H1 (cell line): Measurements from ENCODE around the gene TUBA3D. TPM values are rescaled to one million over a fixed set of nuclear protein-coding genes. Genes with fewer than 3 reads are reported as not detected.
A peak's percentile ranks its signal among the peaks of the same experiment; 100 is the strongest.

Experiments
- CTCF ChIA-PET: fragments of 300-600 bp; sonication (Branson Sonifier 250); formaldehyde crosslinking; loops from one replicate; lab custom pipeline; 2021; ENCODE audit not compliant: partially characterized antibody; lab: Charles Lee
- POLR2A ChIA-PET: fragments of 300-600 bp; sonication (Branson Sonifier 250); formaldehyde crosslinking; loops from one replicate; lab custom pipeline; 2021; ENCODE audit warnings: inconsistent platforms; ENCODE audit not compliant: partially characterized antibody; lab: Charles Lee
- DNase-seq, 2 experiments: peaks; one replicate each; pipeline versions ENCODE4 v3.0.0 to v3.0.0-alpha.2; 2010 to 2022; ENCODE audit warnings: low spot score in 2 of 2, low read depth in 1 of 2, mixed read lengths in 1 of 2
- FAIRE-seq: peaks from 2 replicates; lab custom pipeline; 2011; peaks lifted over from hg19 to GRCh38; lab: Jason Lieb, UNC
- H2AFZ ChIP-seq: 2 replicates; pipeline ENCODE4 v1.8.1; 2012; ENCODE audit warnings: low read length, inconsistent platforms
- H2AK5ac ChIP-seq: 2 replicates; pipeline ENCODE4 v1.6.1; 2013; ENCODE audit warnings: low read depth, low read length
- H2BK120ac ChIP-seq: replicated peaks from 2 replicates; pipeline ENCODE3; 2013; ENCODE audit warnings: low read depth, low read length, inconsistent platforms
- H2BK12ac ChIP-seq: 2 replicates; pipeline ENCODE4 v1.6.1; 2013; ENCODE audit warnings: low read depth, low read length
- H2BK15ac ChIP-seq: 2 replicates; pipeline ENCODE4 v1.6.1; 2013; ENCODE audit warnings: low read length
- H2BK20ac ChIP-seq: 2 replicates; pipeline ENCODE4 v1.6.1; 2013; ENCODE audit warnings: low read length
- H2BK5ac ChIP-seq: 2 replicates; pipeline ENCODE4 v1.6.1; 2013; ENCODE audit warnings: low read depth, low read length
- H3K14ac ChIP-seq: 2 replicates; pipeline ENCODE4 v1.6.1; 2013; ENCODE audit warnings: inconsistent platforms; ENCODE audit not compliant: insufficient read length
- H3K18ac ChIP-seq: 2 replicates; pipeline ENCODE4 v1.6.1; 2013; ENCODE audit warnings: low read length; ENCODE audit errors: extremely low read depth
- H3K23ac ChIP-seq: 2 replicates; pipeline ENCODE4 v1.6.1; 2013; ENCODE audit warnings: inconsistent platforms; ENCODE audit not compliant: insufficient read length
- H3K23me2 ChIP-seq: 2 replicates; pipeline ENCODE4 v1.6.1; 2013; ENCODE audit warnings: low read depth, low read length
- H3K27ac ChIP-seq: 2 replicates; pipeline ENCODE4 v1.6.1; 2011; ENCODE audit warnings: low read depth, low read length, inconsistent platforms
- H3K27me3 ChIP-seq, 4 experiments: replicated peaks in 1 of 4; 1 replicate in 1 of 4; 2 replicates in 3 of 4; pipeline versions ENCODE4 v1.6.1 to v1.8.1; 2011 to 2013; ENCODE audit warnings: low read length in 3 of 4, mild to moderate bottlenecking in 3 of 4, inconsistent platforms in 2 of 4, mixed read lengths in 2 of 4, moderate library complexity in 1 of 4; ENCODE audit not compliant: control insufficient read depth in 3 of 4, insufficient read depth in 3 of 4; ENCODE audit errors: extremely low read depth in 1 of 4
- H3K36me3 ChIP-seq, 4 experiments: 2 replicates each; pipeline versions ENCODE4 v1.6.1 to v1.8.1; 2011 to 2013; ENCODE audit warnings: mild to moderate bottlenecking in 4 of 4, low read length in 3 of 4, moderate library complexity in 2 of 4, control low read depth in 1 of 4, inconsistent platforms in 1 of 4; ENCODE audit not compliant: insufficient read depth in 4 of 4, control insufficient read depth in 2 of 4
- H3K4ac ChIP-seq: replicated peaks from 2 replicates; pipeline ENCODE3; 2013; ENCODE audit warnings: low read length, low read depth, mixed read lengths, inconsistent platforms; ENCODE audit not compliant: insufficient read length
- H3K4me1 ChIP-seq, 4 experiments: replicated peaks in 1 of 4; 1 replicate in 1 of 4; 2 replicates in 3 of 4; pipeline versions ENCODE4 v1.6.1 to v1.8.1; 2011 to 2013; ENCODE audit warnings: low read length in 3 of 4, inconsistent platforms in 2 of 4, mixed read lengths in 1 of 4; ENCODE audit not compliant: insufficient read depth in 4 of 4, control insufficient read depth in 3 of 4
- H3K4me2 ChIP-seq, 2 experiments: 2 replicates each; pipeline versions ENCODE4 v1.6.1 to v1.8.1; 2011 to 2013; ENCODE audit warnings: low read depth in 2 of 2, low read length in 2 of 2, control low read depth in 1 of 2, inconsistent platforms in 1 of 2, mild to moderate bottlenecking in 1 of 2; ENCODE audit not compliant: insufficient read depth in 1 of 2
- H3K4me3 ChIP-seq, 4 experiments: fragments of 200-600, 300-600 bp in 1 of 4; sonication (generic), shearing (Covaris generic), sonication (Bioruptor Twin) in 1 of 4; 2 replicates each; pipeline versions ENCODE4 v1.5.1 to v1.8.1; 2011 to 2016; ENCODE audit warnings: low read length in 4 of 4, low read depth in 3 of 4, control low read depth in 2 of 4, inconsistent platforms in 2 of 4, mild to moderate bottlenecking in 2 of 4, mixed read lengths in 1 of 4, moderate library complexity in 1 of 4; ENCODE audit not compliant: insufficient read depth in 2 of 4; ENCODE audit errors: extremely low read depth in 1 of 4
- H3K56ac ChIP-seq: replicated peaks from 2 replicates; pipeline ENCODE3; 2013; ENCODE audit warnings: low read depth, mild to moderate bottlenecking, mixed read lengths, low read length, inconsistent platforms; ENCODE audit not compliant: insufficient read length
- H3K79me1 ChIP-seq: 2 replicates; pipeline ENCODE4 v1.6.1; 2013; ENCODE audit warnings: low read depth, low read length, control low read depth
- H3K79me2 ChIP-seq, 2 experiments: 2 replicates each; pipeline versions ENCODE4 v1.6.1 to v1.8.1; 2012 to 2013; ENCODE audit warnings: low read length in 2 of 2, mild to moderate bottlenecking in 2 of 2, inconsistent platforms in 1 of 2; ENCODE audit not compliant: insufficient read depth in 2 of 2, control insufficient read depth in 1 of 2
- H3K9ac ChIP-seq, 4 experiments: replicated peaks in 1 of 4; 1 replicate in 1 of 4; 2 replicates in 3 of 4; pipeline versions ENCODE4 v1.6.1 to v1.8.1; 2011 to 2013; ENCODE audit warnings: low read depth in 3 of 4, low read length in 3 of 4, control low read depth in 2 of 4, mild to moderate bottlenecking in 2 of 4, moderate library complexity in 2 of 4, inconsistent platforms in 1 of 4; ENCODE audit errors: extremely low read depth in 1 of 4
- H3K9me3 ChIP-seq, 2 experiments: 2 replicates each; pipeline versions ENCODE4 v1.6.1 to v1.8.1; 2012 to 2013; ENCODE audit warnings: mild to moderate bottlenecking in 2 of 2, moderate library complexity in 2 of 2, control low read depth in 1 of 2, inconsistent platforms in 1 of 2, low read depth in 1 of 2, low read length in 1 of 2, mixed read lengths in 1 of 2; ENCODE audit not compliant: insufficient read depth in 2 of 2
- H4K20me1 ChIP-seq, 2 experiments: replicated peaks in 1 of 2; 2 replicates each; pipeline versions ENCODE3 to v1.8.1; 2011 to 2013; ENCODE audit warnings: inconsistent platforms in 2 of 2, low read length in 2 of 2, mild to moderate bottlenecking in 1 of 2; ENCODE audit not compliant: insufficient read depth in 2 of 2, control insufficient read depth in 1 of 2
- H4K5ac ChIP-seq: 2 replicates; pipeline ENCODE4 v1.6.1; 2013; ENCODE audit warnings: low read length, low read depth, mixed read lengths, inconsistent platforms; ENCODE audit not compliant: insufficient read length
- H4K8ac ChIP-seq: 2 replicates; pipeline ENCODE4 v1.8.0; 2013; ENCODE audit warnings: mild to moderate bottlenecking, moderate library complexity, low read length, inconsistent platforms; ENCODE audit not compliant: insufficient read depth; ENCODE audit errors: extremely low read depth
- H4K91ac ChIP-seq: replicated peaks from 2 replicates; pipeline ENCODE3; 2013; ENCODE audit warnings: low read length, mixed read lengths, inconsistent platforms; ENCODE audit not compliant: insufficient read length
- CHD1 ChIP-seq: IDR thresholded peaks from 2 replicates; pipeline ENCODE4 v1.6.1; 2012; ENCODE audit warnings: low read depth, low read length, improper control_type of control experiment
- FOSL1 ChIP-seq: IDR thresholded peaks from 2 replicates; pipeline ENCODE4 v1.6.1; 2011; ENCODE audit warnings: mild to moderate bottlenecking, low read depth, low read length, moderate library complexity; ENCODE audit not compliant: insufficient read depth
- GTF2F1 ChIP-seq: IDR thresholded peaks from 2 replicates; pipeline ENCODE4 v1.6.1; 2012; ENCODE audit warnings: low read depth, low read length, improper control_type of control experiment, borderline replicate concordance
- RFX5 ChIP-seq: IDR thresholded peaks from 2 replicates; pipeline ENCODE4 v1.6.1; 2011; ENCODE audit warnings: low read depth, low read length, improper control_type of control experiment, borderline replicate concordance
- RXRA ChIP-seq: IDR thresholded peaks from 2 replicates; pipeline ENCODE4 v1.6.1; 2011; ENCODE audit warnings: low read depth, mild to moderate bottlenecking, low read length, moderate library complexity; ENCODE audit not compliant: insufficient read depth
- SIX5 ChIP-seq: IDR thresholded peaks from 2 replicates; pipeline ENCODE4 v1.6.1; 2011; ENCODE audit warnings: mild to moderate bottlenecking, low read depth, low read length
- TAF7 ChIP-seq: optimal IDR thresholded peaks from 2 replicates; pipeline ENCODE3; 2011; ENCODE audit warnings: low read depth, mild to moderate bottlenecking, inconsistent platforms, low read length, moderate library complexity, borderline replicate concordance
- TCF12 ChIP-seq: IDR thresholded peaks from 2 replicates; pipeline ENCODE4 v1.6.1; 2011; ENCODE audit warnings: low read depth, mild to moderate bottlenecking, low read length
- TEAD4 ChIP-seq: IDR thresholded peaks from 2 replicates; pipeline ENCODE4 v1.6.1; 2012; ENCODE audit warnings: low read depth, low read length, inconsistent platforms, mixed read lengths
- WGBS, 2 experiments: shearing (Covaris generic) in 1 of 2; methylation state at CpG; one replicate each; pipeline versions ENCODE4 v1.1.6 to v1.1.7; 2013 to 2015; ENCODE audit warnings: low lambda C conversion rate in 2 of 2, mixed read lengths in 2 of 2, inconsistent platforms in 1 of 2, low coverage in 1 of 2, missing lambda C conversion rate in 1 of 2; ENCODE audit not compliant: insufficient replicate concordance in 2 of 2, insufficient coverage in 1 of 2, insufficient read length in 1 of 2; ENCODE audit errors: extremely low coverage in 1 of 2, missing lambda C conversion rate in 1 of 2; 5-methylcytosine and 5-hydroxymethylcytosine counted together
- polyA plus RNA-seq, 7 experiments: library from polyadenylated mRNA; depleted of rRNA in 3 of 7; stranded (reverse) in 5 of 7; unstranded in 2 of 7; fragments of >200 nt in 5 of 7; fragments of 200-250 nt in 2 of 7; gene quantifications; 1 replicate in 5 of 7; 2 replicates in 1 of 7; 4 replicates in 1 of 7; pipeline versions ENCODE4 v1.2.1 to v1.2.3, GENCODE V29; 2011 to 2013; ENCODE audit warnings: missing spikeins in 2 of 7, mixed read lengths in 2 of 7
- total RNA-seq: library from RNA; stranded (reverse); fragmentation: NEBNext Ultra II Directional; extraction: Animal tissue kit (Norgen Biotek cat#: 25700); gene quantifications from 2 replicates; pipeline ENCODE4 v1.2.1, GENCODE V29; 2021
- TF ChIP-seq, protein P1 (sequence below): IDR thresholded peaks from 2 replicates; pipeline ENCODE4 v1.6.1; 2012; ENCODE audit warnings: inconsistent platforms

Gene TUBA3D
- total and polyA plus RNA-seq, 2 of the 8 experiments (the other 6 are each of a cell fraction or from before 2014, with no cell fraction given): 0.15 TPM; not detected in 1

DNA sequence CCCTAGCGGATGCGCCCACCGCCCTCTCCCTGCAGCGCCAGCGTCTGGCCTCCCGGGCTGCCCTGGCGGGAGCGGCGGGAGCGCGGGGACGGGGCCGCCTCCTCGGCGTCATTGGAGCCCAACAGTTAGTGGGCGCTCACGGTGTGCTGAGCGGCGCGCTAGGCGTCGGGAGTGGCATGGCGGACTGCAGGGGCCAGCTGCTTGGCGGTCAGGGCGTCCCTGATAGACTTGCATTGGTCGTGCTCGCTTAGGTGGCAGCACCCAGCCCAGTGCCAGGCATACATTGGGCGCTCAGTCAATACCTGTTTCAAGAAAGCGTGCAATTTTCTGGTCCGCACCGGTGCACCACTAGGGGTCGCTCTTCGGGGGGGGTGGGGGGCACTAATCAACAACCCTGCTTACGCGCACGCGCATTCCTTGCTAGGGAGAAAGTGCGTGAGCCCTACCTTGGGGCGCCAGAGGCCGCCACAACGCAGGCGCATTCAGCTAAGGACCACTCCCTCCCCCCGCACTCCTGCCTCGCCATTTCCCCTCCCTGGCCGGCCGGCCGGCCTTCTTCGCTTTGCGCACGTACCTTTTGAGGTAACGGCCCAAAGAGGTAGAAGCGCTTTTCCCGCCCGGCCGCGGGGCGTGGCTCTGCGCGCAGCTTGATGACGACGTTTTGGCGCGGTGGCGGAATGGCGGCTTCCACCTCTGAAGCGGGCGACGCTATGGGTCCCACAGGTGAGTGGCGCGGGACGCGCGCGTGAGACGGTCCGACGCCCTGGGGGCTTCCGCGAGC lies 16.7 kb downstream of the TUBA3D start:
- H4K20me1 ChIP-seq: peaks cover 0 to 4% of the 10 kb centered on the region in 2 experiments
- H3K27ac ChIP-seq: peak overlapping the region; percentile 94
- H2AFZ ChIP-seq: peak overlapping the region; percentile 56; the same call in 1 of the 2 replicates
- H2BK120ac ChIP-seq: no peak overlapping the region
- ChIA-PET POLR2A (interaction anchor here (0.7 to 2.2 kb wide), 15 partner anchors 9 to 399 kb away, joined by 3 to 8 read pairs (median 4); partner anchors contain the start of gene FAM168B), CTCF (interaction anchor here (0.6 to 6.3 kb wide), 24 partner anchors 10 to 1695 kb away, joined by 3 to 53 read pairs (median 4); no protein-coding TSS in a partner anchor)
- H3K4me1 ChIP-seq: peaks cover 0 to 8% (median 6%) of the 10 kb centered on the region in 4 experiments; a peak in 6 of 7 replicates
- H3K18ac ChIP-seq: peak overlapping the region; percentile 95
- H2BK15ac ChIP-seq: no peak overlapping the region
- H2BK5ac ChIP-seq: peak overlapping the region; percentile 90
- WGBS, 2 experiments: 1% methylated on average over 63 of the region's 79 CpGs; no CpG with 5 or more reads in 1 of the 2 experiments
- peak; percentile 90 to 98 for DNase-seq
- H3K23ac ChIP-seq: no peak overlapping the region
- H3K9me3 ChIP-seq: no peaks in the 10 kb centered on the region
- H3K27me3 ChIP-seq: no peaks in the 10 kb centered on the region
- peaks cover 7% of the 10 kb centered on the region for H3K79me1 ChIP-seq
- no peak overlapping the region for H2AK5ac ChIP-seq
- H2BK12ac ChIP-seq: no peak overlapping the region
- H3K14ac ChIP-seq: no peak overlapping the region
- H4K91ac ChIP-seq: peak overlapping the region; percentile 69
- H3K4ac ChIP-seq: peak overlapping the region; percentile 8
- peak overlapping the region; percentile 41 to 96 for H3K4me2 ChIP-seq
- peaks cover 0 to 3% (median 0%) of the 10 kb centered on the region in 4 experiments; a peak in 1 of 8 replicates for H3K36me3 ChIP-seq
- FAIRE-seq: no peak
- peak overlapping the region; percentile 90 for H4K5ac ChIP-seq
- peaks cover 5% of the 10 kb centered on the region; the same call in 1 of the 2 replicates for H3K23me2 ChIP-seq
- peak overlapping the region; percentile 90 for H3K56ac ChIP-seq
- peak overlapping the region; percentile 80 to 98 (median 96) for H3K9ac ChIP-seq
- peak overlapping the region; percentile 99; the same call in 1 of the 2 replicates for H4K8ac ChIP-seq
- H3K79me2 ChIP-seq: peaks cover 31 to 60% of the 10 kb centered on the region in 2 experiments
- H3K4me3 ChIP-seq: peak overlapping the region; percentile 72 to 97 (median 94)
- H2BK20ac ChIP-seq: no peak overlapping the region
- TF ChIP-seq, protein P1, sequence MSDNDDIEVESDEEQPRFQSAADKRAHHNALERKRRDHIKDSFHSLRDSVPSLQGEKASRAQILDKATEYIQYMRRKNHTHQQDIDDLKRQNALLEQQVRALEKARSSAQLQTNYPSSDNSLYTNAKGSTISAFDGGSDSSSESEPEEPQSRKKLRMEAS: peak; percentile 30
- TF ChIP-seq TAF7 (peak; percentile 79), FOSL1 (no peak), SIX5 (no peak), GTF2F1 (no peak), CHD1 (no peak), RFX5 (no peak), TEAD4 (peak; percentile 23; the same call in 1 of the 2 replicates), TCF12 (0 out of 2 replicates have a peak, but pooled peaks have one; percentile 33), RXRA (no peak)
